DMS114 treated with DMSO at 0.1 percent for 48 hours (cell line): ENCODE data around the gene TMBIM6.
"Not testable (repeated sequence)": the region's sequence is repeated elsewhere in the genome, so short reads cannot be mapped to it uniquely, and the experiment has no call there.

Source experiments
- DNase-seq: peaks from one replicate; lab custom pipeline; 2025; ENCODE audit not compliant: unreplicated experiment; lab: John Stamatoyannopoulos, UW

Gene TMBIM6

GRCh38 chr12:49728446-49728845, 12.9 kb upstream of the TMBIM6 start:
- DNase-seq, result no peak

GRCh38 chr12:49730050-49730449, 11.3 kb upstream of the TMBIM6 start:
- no peak for DNase-seq

GRCh38 chr12:49730568-49731101, 10.7 kb upstream of the TMBIM6 start:
- no peak for DNase-seq

GRCh38 chr12:49733219-49734017, 7.9 kb upstream of the TMBIM6 start:
- no peak for DNase-seq

GRCh38 chr12:49734900-49735299, 6.5 kb upstream of the TMBIM6 start:
- not testable (repeated sequence) for DNase-seq

GRCh38 chr12:49738721-49739120, 2.6 kb upstream of the TMBIM6 start:
- not testable (repeated sequence) for DNase-seq

GRCh38 chr12:49740277-49740676, 1.1 kb upstream of the TMBIM6 start:
- not testable (repeated sequence) for DNase-seq

GRCh38 chr12:49741882-49742620, 694 bp downstream of the TMBIM6 start:
- no peak for DNase-seq

- no peak for DNase-seq
Measured at GRCh38 chr12:49744363-49744885, 3.1 kb downstream of the TMBIM6 start.

- DNase-seq, result no peak
Measured at GRCh38 chr12:49748306-49748705, 6.9 kb downstream of the TMBIM6 start.

GRCh38 chr12:49748800-49749199, 7.4 kb downstream of the TMBIM6 start:
- DNase-seq, result no peak

- DNase-seq, result no peak
Measured at GRCh38 chr12:49750027-49750995, 9.0 kb downstream of the TMBIM6 start.

- no peak for DNase-seq
Measured at GRCh38 chr12:49750996-49751393, 9.6 kb downstream of the TMBIM6 start.

- no peak for DNase-seq
Measured at GRCh38 chr12:49761677-49762467, 20.5 kb downstream of the TMBIM6 start.

GRCh38 chr12:49762468-49762847, 21.1 kb downstream of the TMBIM6 start:
- no peak for DNase-seq

- DNase-seq, result peak; percentile 40
Measured at GRCh38 chr12:49763006-49763591, 21.7 kb downstream of the TMBIM6 start.

- DNase-seq, result no peak
Measured at GRCh38 chr12:49764126-49764525, 22.8 kb downstream of the TMBIM6 start.

- DNase-seq, result no peak
Measured at GRCh38 chr12:49766115-49766455, 24.7 kb downstream of the TMBIM6 start.

GRCh38 chr12:49767333-49767732, 26.0 kb downstream of the TMBIM6 start:
- DNase-seq, result no peak

- not testable (repeated sequence) for DNase-seq
Measured at GRCh38 chr12:49773102-49773501, 31.7 kb downstream of the TMBIM6 start.
